HCT116 (cell line): Measurements from ENCODE around the gene ARHGAP23.

Experiments used
- EGR1 ChIP-seq: IDR thresholded peaks from 2 replicates; pipeline ENCODE4 v1.6.1; 2012; ENCODE audit warnings: low read depth
- POLR2A ChIP-seq: IDR thresholded peaks from 2 replicates; pipeline ENCODE4 v1.7.0; 2011; ENCODE audit warnings: borderline replicate concordance; ENCODE audit not compliant: insufficient read depth, insufficient read length; ENCODE audit errors: extremely low read depth
- TF ChIP-seq, protein P1 (sequence below), 3 experiments: fragments of 200-600 bp in 1 of 3; sonication (generic) in 1 of 3; IDR thresholded peaks in 2 of 3; conservative IDR thresholded peaks in 1 of 3; 2 replicates each; pipeline ENCODE4 v1.5.1; 2012 to 2017; ENCODE audit warnings: low read depth in 2 of 3, low read length in 2 of 3, antibody characterized with exemption in 1 of 3, borderline replicate concordance in 1 of 3, control low read depth in 1 of 3, mild to moderate bottlenecking in 1 of 3, mixed read lengths in 1 of 3, mixed run types in 1 of 3, moderate library complexity in 1 of 3; ENCODE audit not compliant: insufficient read depth in 1 of 3
- TF ChIP-seq, protein P2 (sequence below): IDR thresholded peaks from 2 replicates; pipeline ENCODE4 v1.6.1; 2012; ENCODE audit warnings: low read depth
- TF ChIP-seq, protein P3 (sequence below): IDR thresholded peaks from 2 replicates; pipeline ENCODE4 v1.6.1; 2012

DNA sequence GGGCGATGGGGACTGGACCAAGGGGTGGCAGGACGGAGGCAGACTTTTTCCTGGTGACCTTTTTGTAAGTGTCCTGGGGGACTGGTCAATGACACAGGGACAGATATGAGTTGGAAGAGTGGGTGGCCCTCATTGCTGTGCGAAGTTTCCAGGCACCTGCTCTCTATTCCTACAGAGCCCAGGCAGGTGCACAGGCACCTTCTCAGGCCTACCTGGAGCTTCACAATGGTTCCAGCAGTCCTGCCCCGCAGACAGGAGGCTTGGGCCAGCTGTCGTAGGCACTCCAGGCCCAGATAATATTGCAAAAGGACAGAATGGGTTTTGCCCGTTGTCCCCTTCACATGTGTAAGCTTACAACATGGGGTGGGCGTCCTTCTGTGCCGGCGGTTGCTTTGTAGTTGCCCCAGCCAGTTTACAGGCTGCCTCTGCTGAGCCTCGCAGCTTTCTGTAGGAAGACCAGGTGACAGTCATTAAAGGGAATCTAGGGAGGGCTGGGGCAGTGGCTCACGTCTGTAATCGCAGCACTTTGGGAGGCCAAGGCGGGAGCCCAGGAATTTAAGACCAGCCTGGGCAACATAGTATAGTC is 84.3 kb downstream of the ARHGAP23 start:
- TF ChIP-seq, protein P1, sequence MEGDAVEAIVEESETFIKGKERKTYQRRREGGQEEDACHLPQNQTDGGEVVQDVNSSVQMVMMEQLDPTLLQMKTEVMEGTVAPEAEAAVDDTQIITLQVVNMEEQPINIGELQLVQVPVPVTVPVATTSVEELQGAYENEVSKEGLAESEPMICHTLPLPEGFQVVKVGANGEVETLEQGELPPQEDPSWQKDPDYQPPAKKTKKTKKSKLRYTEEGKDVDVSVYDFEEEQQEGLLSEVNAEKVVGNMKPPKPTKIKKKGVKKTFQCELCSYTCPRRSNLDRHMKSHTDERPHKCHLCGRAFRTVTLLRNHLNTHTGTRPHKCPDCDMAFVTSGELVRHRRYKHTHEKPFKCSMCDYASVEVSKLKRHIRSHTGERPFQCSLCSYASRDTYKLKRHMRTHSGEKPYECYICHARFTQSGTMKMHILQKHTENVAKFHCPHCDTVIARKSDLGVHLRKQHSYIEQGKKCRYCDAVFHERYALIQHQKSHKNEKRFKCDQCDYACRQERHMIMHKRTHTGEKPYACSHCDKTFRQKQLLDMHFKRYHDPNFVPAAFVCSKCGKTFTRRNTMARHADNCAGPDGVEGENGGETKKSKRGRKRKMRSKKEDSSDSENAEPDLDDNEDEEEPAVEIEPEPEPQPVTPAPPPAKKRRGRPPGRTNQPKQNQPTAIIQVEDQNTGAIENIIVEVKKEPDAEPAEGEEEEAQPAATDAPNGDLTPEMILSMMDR (IDR thresholded peaks at IDR 0.05 in 2 of 3, conservative IDR thresholded peaks at IDR 0.05 in 1 of 3; ENCODE audit: borderline replicate concordance in 1 of 3, insufficient read depth in 1 of 3, low read depth in 2 of 3, low read length in 2 of 3): no peak
- TF ChIP-seq, protein P2, sequence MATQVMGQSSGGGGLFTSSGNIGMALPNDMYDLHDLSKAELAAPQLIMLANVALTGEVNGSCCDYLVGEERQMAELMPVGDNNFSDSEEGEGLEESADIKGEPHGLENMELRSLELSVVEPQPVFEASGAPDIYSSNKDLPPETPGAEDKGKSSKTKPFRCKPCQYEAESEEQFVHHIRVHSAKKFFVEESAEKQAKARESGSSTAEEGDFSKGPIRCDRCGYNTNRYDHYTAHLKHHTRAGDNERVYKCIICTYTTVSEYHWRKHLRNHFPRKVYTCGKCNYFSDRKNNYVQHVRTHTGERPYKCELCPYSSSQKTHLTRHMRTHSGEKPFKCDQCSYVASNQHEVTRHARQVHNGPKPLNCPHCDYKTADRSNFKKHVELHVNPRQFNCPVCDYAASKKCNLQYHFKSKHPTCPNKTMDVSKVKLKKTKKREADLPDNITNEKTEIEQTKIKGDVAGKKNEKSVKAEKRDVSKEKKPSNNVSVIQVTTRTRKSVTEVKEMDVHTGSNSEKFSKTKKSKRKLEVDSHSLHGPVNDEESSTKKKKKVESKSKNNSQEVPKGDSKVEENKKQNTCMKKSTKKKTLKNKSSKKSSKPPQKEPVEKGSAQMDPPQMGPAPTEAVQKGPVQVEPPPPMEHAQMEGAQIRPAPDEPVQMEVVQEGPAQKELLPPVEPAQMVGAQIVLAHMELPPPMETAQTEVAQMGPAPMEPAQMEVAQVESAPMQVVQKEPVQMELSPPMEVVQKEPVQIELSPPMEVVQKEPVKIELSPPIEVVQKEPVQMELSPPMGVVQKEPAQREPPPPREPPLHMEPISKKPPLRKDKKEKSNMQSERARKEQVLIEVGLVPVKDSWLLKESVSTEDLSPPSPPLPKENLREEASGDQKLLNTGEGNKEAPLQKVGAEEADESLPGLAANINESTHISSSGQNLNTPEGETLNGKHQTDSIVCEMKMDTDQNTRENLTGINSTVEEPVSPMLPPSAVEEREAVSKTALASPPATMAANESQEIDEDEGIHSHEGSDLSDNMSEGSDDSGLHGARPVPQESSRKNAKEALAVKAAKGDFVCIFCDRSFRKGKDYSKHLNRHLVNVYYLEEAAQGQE: no peak
- TF ChIP-seq EGR1: no peak
- no peak for TF ChIP-seq POLR2A
- TF ChIP-seq, protein P3, sequence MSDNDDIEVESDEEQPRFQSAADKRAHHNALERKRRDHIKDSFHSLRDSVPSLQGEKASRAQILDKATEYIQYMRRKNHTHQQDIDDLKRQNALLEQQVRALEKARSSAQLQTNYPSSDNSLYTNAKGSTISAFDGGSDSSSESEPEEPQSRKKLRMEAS: no peak
